Measurements from ENCODE around the gene RALGPS1.

The RALGPS1 gene

DNA sequence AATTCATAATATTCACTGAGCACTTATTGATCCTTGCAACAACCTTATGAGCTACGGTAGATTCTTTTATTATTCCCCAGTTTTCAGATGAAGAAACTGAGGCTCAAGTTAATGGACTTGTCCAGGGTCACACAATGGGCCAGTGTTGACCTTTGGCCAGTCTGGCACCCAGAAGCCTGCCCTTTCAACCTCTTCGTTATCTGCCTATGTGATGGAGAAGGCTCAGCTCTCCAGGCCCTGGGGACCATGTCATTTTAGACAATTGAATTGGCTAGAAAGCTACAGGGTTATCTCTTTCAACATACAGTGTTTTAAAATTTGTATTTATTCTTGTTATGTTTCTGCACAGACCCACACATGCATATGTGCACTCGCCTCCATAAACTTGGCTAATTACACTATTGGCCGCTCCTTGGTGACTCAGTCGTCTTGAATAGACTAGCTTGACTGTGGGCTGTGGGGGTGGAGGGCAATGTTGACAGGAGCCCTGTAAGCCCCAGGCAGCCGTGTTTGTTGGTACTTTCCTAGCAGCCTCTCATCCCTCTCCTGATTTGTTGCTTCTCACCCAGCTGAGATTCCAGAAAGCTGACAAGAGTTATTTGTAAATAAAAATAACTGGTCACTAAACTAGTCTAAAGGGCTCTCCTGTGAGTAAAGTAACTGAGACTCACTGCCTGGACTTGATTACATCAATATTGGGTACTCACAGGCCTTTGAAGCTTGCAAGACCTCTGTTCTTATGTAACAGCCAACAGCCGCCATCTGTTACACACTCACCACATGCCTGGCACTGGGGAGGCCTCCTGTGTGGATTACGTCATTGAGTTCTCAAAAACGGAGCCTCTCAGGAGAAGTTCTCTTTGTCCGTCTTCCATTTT lies 216.3 kb downstream of the RALGPS1 start:
- ATAC-seq (ENCODE audit: low read depth), result no peak
- peaks cover 7% of the 10 kb centered on the region for H3K4me1 Mint-ChIP-seq
- no peak for DNase-seq (ENCODE audit: low spot score in 2 of 2)
- H3K36me3 Mint-ChIP-seq, result peaks cover 9% of the 10 kb centered on the region
- H3K27me3 Mint-ChIP-seq, result no peaks in the 10 kb centered on the region
- H3K4me3 Mint-ChIP-seq, result no peak overlapping the region
- no peaks in the 10 kb centered on the region for H3K9me3 Mint-ChIP-seq
- H3K27ac Mint-ChIP-seq, result no peak overlapping the region

DNA sequence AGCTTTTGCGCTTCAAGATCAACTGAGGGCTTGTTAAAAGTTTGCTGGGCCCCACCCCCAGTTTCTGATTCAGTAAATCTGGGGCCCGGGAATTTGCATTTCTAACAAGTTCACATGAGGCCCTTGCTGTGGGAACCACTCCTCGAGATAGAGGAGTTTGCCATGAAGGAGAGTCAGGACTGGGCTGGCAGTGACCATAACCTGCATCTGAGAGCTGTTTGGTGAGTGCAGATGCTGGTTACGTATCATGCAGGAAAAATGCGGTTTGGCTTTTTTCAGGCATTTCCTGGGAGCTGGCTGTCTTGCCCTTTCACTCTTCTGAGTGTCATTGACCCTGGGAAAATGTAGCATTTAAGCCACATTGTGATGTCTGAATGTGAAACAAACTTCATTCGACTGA lies 217.3 kb downstream of the RALGPS1 start:
- DNase-seq (ENCODE audit: low spot score in 2 of 2), result no peak
- Mint-ChIP-seq H3K27ac (no peak overlapping the region), H3K4me1 (peaks cover 6% of the 10 kb centered on the region), H3K27me3 (no peaks in the 10 kb centered on the region), H3K4me3 (no peak overlapping the region), H3K9me3 (no peaks in the 10 kb centered on the region), H3K36me3 (peaks cover 9% of the 10 kb centered on the region)
- ATAC-seq (ENCODE audit: low read depth), result no peak

DNA sequence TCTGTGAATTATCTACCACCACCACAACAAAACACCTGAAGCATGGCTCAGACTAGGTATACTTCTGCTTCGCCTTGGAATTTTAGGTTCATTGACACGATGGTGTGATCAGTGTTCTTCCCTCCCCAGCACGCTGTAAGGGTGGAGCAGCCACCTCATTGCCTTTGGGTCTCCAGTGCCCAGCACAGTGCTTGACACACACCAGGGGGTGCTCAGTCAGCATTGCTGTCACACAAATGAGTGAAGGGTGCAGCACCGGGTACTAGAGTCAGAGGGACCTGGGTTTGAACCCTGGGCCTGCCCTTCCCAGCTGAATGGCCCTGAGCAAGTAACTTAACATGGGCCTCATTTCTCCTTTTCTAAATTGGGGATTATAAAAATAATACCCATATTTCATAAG lies 217.8 kb downstream of the RALGPS1 start:
- Mint-ChIP-seq H3K36me3 (peaks cover 9% of the 10 kb centered on the region), H3K4me1 (peaks cover 4% of the 10 kb centered on the region), H3K9me3 (no peaks in the 10 kb centered on the region), H3K27me3 (no peaks in the 10 kb centered on the region), H3K27ac (no peak overlapping the region), H3K4me3 (no peak overlapping the region)
- DNase-seq (ENCODE audit: low spot score in 2 of 2) (no peak), ATAC-seq (ENCODE audit: low read depth) (no peak)

DNA sequence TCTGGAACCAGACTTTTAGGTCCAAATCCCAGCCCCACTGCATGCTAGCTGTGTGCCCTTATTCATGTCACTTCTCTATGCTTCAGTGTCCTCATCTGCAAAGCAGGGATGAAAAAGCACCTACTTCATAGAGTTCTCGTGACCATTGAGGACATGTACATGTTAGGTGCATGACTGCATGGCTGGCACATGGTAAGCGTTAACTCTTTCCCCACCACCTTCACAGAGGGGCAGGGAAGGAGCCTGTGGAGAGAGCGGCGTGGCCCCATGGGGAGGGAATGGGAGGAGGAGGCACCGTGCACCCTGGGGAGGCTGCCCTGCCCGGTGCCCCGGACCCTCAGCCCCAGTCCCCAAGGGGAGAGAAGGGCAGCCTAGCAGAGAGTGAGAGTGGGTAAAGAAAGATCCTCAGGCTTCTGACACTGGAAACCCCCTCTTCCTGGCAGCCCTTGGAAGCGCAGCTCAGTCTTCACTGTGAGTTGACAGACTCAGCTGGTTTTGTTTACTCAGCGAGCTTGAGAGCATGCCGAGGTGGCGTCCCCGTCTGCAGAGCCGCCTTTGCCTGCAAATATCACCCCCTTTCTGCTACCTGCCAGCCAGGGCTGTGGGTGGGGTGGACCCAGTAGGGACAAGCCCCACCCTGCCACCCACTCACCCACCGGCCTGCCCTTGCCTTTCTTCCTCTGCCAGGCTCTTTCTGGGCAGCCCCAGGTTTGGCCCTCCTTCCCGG lies 218.5 kb downstream of the RALGPS1 start:
- DNase-seq (ENCODE audit: low spot score in 2 of 2) (no peak), ATAC-seq (ENCODE audit: low read depth) (no peak)
- peaks cover 4% of the 10 kb centered on the region for H3K4me1 Mint-ChIP-seq
- H3K36me3 Mint-ChIP-seq, result peaks cover 9% of the 10 kb centered on the region
- H3K27me3 Mint-ChIP-seq, result no peaks in the 10 kb centered on the region
- H3K27ac Mint-ChIP-seq, result no peak overlapping the region
- no peak overlapping the region for H3K4me3 Mint-ChIP-seq
- no peaks in the 10 kb centered on the region for H3K9me3 Mint-ChIP-seq

DNA sequence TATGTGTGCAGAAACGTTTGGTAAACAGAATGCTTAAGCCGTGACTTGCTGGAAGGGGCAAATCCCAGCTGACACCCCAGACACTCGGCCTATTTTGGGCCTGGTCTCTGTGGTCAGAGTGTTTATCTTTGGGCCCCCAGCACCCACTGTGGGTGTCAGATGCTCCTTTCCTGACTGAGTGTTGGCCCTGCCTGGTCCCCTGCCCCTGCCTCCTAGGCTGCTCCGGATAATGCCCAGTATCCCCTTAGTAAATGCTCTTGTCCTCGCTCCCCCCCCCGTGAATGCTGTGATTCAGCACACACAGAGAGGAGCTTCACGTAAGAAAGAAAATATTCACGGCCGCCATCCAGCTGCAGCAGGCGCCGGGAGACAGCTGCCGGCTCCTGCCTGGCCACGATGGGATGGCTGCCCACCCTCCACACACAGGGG lies 219.2 kb downstream of the RALGPS1 start:
- ATAC-seq (ENCODE audit: low read depth) (no peak), DNase-seq (ENCODE audit: low spot score in 2 of 2) (no peak)
- H3K36me3 Mint-ChIP-seq, result peaks cover 9% of the 10 kb centered on the region
- H3K4me1 Mint-ChIP-seq, result peaks cover 4% of the 10 kb centered on the region
- H3K27me3 Mint-ChIP-seq, result no peaks in the 10 kb centered on the region
- H3K4me3 Mint-ChIP-seq, result no peak overlapping the region
- no peaks in the 10 kb centered on the region for H3K9me3 Mint-ChIP-seq
- H3K27ac Mint-ChIP-seq, result no peak overlapping the region

DNA sequence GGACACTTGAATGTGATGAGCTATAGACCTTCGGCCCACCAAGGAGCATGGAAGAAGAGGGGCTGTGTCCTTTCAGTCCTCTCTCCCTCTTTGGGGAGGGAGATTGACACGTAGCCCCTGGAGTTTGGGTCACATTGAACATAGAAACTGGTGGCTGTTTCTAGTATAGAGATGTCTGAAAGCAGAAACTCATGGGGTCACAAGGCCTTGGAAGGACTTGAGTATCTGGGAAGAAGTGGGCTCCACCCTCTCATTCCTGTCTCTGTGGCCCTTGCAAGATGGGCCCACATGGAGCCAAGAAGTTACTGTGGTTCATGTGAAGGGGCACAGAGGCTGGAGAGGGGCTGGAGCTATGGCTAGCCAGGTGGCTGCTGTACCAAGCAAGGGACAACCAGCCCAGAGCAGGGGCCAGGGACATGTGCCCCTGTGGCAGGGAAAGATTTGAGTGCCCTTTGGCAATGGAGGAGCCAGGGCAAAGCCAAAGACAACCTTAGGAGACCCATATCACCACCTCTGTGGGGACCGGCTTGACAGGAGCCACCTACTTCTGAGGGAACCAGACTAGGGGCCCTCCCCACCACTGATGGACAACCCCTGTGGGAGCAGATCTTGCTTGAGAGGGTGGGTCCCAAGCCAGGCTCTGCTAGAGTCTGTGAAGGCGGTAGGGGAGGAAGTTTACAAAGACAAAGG lies 220.6 kb downstream of the RALGPS1 start:
- Mint-ChIP-seq H3K27me3 (no peaks in the 10 kb centered on the region), H3K9me3 (no peaks in the 10 kb centered on the region), H3K4me3 (no peak overlapping the region), H3K27ac (no peak overlapping the region), H3K36me3 (peaks cover 9% of the 10 kb centered on the region), H3K4me1 (peaks cover 4% of the 10 kb centered on the region)
- ATAC-seq (ENCODE audit: low read depth), result no peak
- DNase-seq (ENCODE audit: low spot score in 2 of 2), result no peak

DNA sequence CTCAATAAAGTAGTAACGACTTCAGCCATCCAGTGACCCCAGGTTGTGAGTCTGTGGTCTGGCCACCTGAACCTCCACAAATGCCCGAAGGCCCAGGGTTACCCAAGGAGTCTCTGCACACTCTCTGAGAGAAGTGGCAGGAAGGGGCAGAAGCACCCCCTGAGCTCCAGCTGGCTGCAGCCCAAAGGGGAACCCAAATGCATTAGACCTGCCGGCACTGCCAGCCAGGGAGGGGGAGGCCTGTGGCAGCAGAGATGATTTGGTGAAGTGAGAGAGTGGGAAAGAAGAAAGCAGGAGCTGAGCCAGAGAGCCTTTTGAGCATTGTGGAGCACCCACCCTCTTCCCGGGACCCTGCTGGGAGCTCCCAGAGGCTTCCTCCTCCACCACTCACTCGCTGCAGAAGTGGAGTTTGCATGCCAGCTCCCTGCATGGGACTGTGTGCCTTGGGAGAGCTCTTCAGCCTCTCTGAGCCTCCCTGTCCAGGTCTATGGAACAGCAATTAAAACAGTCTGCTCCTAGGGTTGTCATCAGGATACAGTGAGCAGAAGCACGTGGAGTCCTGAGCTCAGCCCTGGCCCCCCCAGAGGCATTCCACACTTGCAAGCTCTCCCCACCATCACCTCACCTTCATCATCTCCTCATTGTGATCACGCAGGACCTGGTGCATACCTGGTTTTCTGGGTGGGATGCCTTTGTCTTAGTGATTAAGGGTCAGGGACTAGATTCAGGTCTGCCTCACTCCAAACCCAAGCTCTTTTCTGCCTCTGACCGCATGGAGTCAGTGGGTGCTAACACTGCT lies 221.7 kb downstream of the RALGPS1 start:
- H3K4me1 Mint-ChIP-seq, result peaks cover 4% of the 10 kb centered on the region
- H3K27me3 Mint-ChIP-seq, result no peaks in the 10 kb centered on the region
- no peak overlapping the region for H3K27ac Mint-ChIP-seq
- no peaks in the 10 kb centered on the region for H3K9me3 Mint-ChIP-seq
- DNase-seq (ENCODE audit: low spot score in 2 of 2), result no peak
- ATAC-seq (ENCODE audit: low read depth), result no peak
- H3K4me3 Mint-ChIP-seq, result no peak overlapping the region
- H3K36me3 Mint-ChIP-seq, result peaks cover 9% of the 10 kb centered on the region

DNA sequence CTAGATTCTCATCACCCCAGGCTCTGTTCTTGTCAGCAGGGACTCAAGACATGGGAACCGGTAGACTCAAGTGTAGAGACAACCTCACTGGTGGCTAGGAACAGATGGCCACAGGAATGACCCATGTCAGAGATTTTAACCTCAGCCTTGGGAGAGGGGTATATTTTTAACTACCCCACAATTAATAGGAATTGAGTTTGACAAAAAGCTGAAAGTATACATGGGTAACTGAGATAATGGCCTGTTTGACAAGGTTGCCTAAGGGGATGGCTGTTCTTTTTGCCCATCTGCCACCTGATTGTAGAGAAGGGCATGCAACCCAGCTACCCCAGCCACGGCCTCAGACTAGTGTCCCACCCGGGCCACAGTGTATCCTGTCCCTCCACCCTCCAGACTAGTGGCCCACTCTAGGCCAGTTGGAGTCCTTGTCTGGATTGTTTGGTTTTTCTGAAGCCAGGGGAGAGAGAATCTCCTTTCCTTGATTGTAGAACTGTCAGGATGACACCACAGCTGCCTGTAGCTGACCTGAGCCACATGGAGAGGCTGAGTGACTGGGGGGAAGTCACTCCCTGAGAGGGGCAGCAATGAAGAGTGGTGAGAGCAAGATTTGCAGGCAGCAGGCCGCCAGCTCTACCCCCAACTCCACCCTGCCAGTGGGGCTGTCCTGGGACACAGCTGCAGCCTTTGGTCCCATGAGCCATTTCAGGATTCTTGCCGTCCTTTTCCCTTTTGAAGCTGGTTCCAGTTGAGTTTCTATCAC lies 222.5 kb downstream of the RALGPS1 start:
- Mint-ChIP-seq H3K4me3 (no peak overlapping the region), H3K27ac (no peak overlapping the region)
- DNase-seq (ENCODE audit: low spot score in 2 of 2), result no peak

DNA sequence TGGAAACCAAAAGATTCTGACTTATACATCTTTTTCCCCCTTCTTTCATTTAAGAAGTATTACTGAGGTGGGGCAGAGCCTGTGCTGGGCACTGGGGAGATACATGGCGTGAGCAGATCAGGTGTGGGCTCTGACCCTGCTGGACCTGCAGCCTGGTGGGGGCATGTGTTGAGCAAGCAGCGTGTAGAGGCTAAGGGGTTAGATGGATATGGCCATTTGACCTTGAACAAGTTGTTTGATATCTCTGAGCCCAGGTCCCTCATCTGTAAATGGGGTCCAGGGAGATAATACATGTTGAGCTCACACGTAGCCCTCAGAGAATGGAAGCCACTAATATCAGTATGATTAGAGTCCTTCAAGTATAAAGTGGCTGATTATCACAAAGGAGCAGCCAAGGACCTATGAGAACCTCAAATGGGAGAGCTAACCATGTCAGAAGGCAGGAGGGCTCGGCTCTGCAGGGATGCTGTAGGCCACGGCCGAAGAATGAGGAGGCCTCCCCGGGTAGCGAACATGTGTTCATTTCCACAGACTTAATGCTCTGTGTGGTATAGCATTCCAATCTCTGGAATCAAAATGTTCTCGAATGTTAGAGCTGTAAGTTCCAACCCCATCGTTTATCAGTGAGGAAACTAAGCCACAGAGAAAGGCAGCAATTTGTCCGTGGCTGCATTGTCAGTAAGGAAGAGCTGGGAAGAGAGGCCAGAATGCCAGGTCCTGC lies 223.2 kb downstream of the RALGPS1 start:
- Mint-ChIP-seq H3K27ac (no peak overlapping the region), H3K4me3 (no peak overlapping the region), H3K4me1 (peaks cover 2% of the 10 kb centered on the region)

More for the DNA sequence above, 222.5 kb downstream of the RALGPS1 start:
- Mint-ChIP-seq H3K9me3 (no peaks in the 10 kb centered on the region), H3K36me3 (peaks cover 9% of the 10 kb centered on the region), H3K4me1 (peaks cover 4% of the 10 kb centered on the region), H3K27me3 (no peaks in the 10 kb centered on the region)
- ATAC-seq (ENCODE audit: low read depth), result no peak

DNA sequence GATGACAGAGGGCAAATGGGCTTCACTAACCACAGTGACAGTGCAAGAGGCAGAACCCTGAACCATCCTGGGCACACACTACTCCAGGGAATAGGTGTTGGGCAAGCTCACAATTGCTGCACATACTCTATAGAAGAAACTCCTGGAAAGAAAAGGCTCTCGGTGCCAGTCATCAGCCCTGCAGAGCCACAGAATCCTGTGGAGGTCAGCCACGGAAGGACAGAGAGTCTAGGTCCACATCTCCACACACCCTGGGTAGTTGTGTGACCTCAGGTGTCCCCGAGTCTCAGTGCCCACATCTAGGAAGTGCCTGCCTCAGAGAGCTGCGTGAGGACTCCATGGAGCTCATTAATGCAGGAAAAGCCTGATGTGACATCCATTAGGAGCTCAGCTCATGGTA lies 223.9 kb downstream of the RALGPS1 start:
- Mint-ChIP-seq H3K9me3 (no peaks in the 10 kb centered on the region), H3K27ac (no peak overlapping the region), H3K4me3 (no peak overlapping the region), H3K4me1 (no peaks in the 10 kb centered on the region), H3K27me3 (no peaks in the 10 kb centered on the region), H3K36me3 (peaks cover 6% of the 10 kb centered on the region)
- DNase-seq (ENCODE audit: low spot score in 2 of 2) (no peak), ATAC-seq (ENCODE audit: low read depth) (no peak)

More for the DNA sequence above, 223.2 kb downstream of the RALGPS1 start:
- Mint-ChIP-seq H3K27me3 (no peaks in the 10 kb centered on the region), H3K9me3 (no peaks in the 10 kb centered on the region), H3K36me3 (peaks cover 8% of the 10 kb centered on the region)
- DNase-seq (ENCODE audit: low spot score in 2 of 2) (no peak), ATAC-seq (ENCODE audit: low read depth) (no peak)

DNA sequence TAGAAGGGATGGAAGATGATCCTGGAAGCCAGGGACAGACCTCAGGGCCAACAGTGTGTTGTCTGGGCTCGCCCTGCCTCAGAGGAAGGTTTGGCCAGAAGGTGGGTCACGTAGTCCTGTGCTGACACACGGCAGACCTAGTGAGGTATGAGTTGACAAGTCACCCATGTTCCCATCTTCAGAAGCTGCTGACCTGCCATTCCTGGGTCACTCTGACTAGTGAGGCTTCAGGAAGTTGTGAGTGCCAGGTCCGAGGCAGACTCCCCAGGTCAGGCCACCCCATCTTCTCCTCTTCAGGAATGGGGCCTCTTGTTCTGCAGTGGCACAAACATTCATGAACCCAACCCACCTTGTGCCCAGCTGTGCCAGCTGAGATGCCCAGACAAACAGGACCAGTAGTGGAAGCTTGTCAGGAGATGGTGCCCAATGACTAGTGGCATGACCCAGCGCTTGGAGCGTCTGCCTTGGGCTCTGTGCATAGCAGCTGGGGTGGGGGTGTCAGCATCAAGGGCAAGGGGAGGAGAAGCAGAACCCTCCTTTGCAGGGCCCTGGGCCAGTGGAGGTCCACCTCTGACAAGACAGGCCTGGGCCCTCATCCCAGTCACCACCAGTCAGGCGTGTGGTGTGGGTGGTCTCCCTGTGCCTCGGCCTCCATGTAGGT lies 224.6 kb downstream of the RALGPS1 start:
- no peak overlapping the region for H3K27ac Mint-ChIP-seq

DNA sequence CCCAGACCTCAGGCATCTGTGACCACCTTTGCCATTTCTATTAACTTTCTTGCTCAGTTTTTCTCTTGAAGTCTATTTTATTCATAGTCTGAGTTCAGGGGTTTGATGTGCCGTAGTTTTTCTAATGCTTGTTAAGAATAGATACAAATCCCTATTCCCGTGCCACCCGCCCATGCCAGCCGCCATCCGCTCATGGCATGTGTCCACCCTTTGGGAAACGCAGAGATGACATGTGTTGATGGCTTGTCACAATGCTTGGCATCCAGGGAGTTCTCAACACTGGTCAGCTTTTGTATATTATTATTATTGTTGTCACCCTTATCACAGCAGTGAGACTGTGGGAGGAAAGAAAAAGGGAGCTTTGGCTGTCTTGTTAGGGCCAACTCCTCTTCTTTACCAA lies 225.2 kb downstream of the RALGPS1 start:
- H3K9me3 Mint-ChIP-seq, result no peaks in the 10 kb centered on the region
- H3K27ac Mint-ChIP-seq, result no peak overlapping the region
- no peaks in the 10 kb centered on the region for H3K27me3 Mint-ChIP-seq
- no peak for ATAC-seq (ENCODE audit: low read depth)
- no peak overlapping the region for H3K4me3 Mint-ChIP-seq
- no peaks in the 10 kb centered on the region for H3K4me1 Mint-ChIP-seq
- no peak for DNase-seq (ENCODE audit: low spot score in 2 of 2)
- peaks cover 2% of the 10 kb centered on the region for H3K36me3 Mint-ChIP-seq

More for the DNA sequence above, 224.6 kb downstream of the RALGPS1 start:
- DNase-seq (ENCODE audit: low spot score in 2 of 2), result no peak
- Mint-ChIP-seq H3K27me3 (no peaks in the 10 kb centered on the region), H3K36me3 (peaks cover 4% of the 10 kb centered on the region), H3K4me1 (no peaks in the 10 kb centered on the region), H3K4me3 (no peak overlapping the region), H3K9me3 (no peaks in the 10 kb centered on the region)
- no peak for ATAC-seq (ENCODE audit: low read depth)
